Measurements from ENCODE around the gene TCEANC2.

- TF ChIP-seq POLR2A (IDR thresholded peaks at IDR 0.05), result no peak
- TF ChIP-seq CTCF (IDR thresholded peaks at IDR 0.05), result no peak
Observed at GRCh38 chr1:54112705-54113368, 59.4 kb downstream of the TCEANC2 start.

Data from thyroid gland (tissue), 4 donors.